ENCODE measurements around the gene WDR93. TPM values are rescaled to one million over a fixed set of nuclear protein-coding genes. Genes with fewer than 3 reads are reported as not detected.

WDR93 gene
- total and polyA plus RNA-seq, 4 donors, result 0.08 TPM; not detected in 2

- H3K4me1 ChIP-seq (ENCODE audit: control insufficient read depth in 4 of 4, insufficient read depth in 4 of 4, low read length in 3 of 4), result peaks cover 0 to 17% (median 6%) of the 10 kb centered on the region in 4 donors
- no peaks in the 10 kb centered on the region for H3K36me3 ChIP-seq (ENCODE audit: control insufficient read depth in 4 of 4, insufficient read depth in 3 of 4, low read depth in 1 of 4, low read length in 3 of 4)
- TF ChIP-seq JUND (IDR thresholded peaks at IDR 0.05) (no peak), GABPA (IDR thresholded peaks at IDR 0.05 in 1 of 2, conservative IDR thresholded peaks at IDR 0.05 in 1 of 2) (no peak), RXRA (IDR thresholded peaks at IDR 0.05) (no peak), SP1 (IDR thresholded peaks at IDR 0.05) (no peak), ZBTB33 (IDR thresholded peaks at IDR 0.05) (no peak), HNF4A (conservative IDR thresholded peaks at IDR 0.05) (no peak), EGR1 (IDR thresholded peaks at IDR 0.05; ENCODE audit: low read depth in 2 of 2) (no peak), FOXA1 (IDR thresholded peaks at IDR 0.05) (no peak)
- TF ChIP-seq, protein P1, sequence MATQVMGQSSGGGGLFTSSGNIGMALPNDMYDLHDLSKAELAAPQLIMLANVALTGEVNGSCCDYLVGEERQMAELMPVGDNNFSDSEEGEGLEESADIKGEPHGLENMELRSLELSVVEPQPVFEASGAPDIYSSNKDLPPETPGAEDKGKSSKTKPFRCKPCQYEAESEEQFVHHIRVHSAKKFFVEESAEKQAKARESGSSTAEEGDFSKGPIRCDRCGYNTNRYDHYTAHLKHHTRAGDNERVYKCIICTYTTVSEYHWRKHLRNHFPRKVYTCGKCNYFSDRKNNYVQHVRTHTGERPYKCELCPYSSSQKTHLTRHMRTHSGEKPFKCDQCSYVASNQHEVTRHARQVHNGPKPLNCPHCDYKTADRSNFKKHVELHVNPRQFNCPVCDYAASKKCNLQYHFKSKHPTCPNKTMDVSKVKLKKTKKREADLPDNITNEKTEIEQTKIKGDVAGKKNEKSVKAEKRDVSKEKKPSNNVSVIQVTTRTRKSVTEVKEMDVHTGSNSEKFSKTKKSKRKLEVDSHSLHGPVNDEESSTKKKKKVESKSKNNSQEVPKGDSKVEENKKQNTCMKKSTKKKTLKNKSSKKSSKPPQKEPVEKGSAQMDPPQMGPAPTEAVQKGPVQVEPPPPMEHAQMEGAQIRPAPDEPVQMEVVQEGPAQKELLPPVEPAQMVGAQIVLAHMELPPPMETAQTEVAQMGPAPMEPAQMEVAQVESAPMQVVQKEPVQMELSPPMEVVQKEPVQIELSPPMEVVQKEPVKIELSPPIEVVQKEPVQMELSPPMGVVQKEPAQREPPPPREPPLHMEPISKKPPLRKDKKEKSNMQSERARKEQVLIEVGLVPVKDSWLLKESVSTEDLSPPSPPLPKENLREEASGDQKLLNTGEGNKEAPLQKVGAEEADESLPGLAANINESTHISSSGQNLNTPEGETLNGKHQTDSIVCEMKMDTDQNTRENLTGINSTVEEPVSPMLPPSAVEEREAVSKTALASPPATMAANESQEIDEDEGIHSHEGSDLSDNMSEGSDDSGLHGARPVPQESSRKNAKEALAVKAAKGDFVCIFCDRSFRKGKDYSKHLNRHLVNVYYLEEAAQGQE (IDR thresholded peaks at IDR 0.05), result no peak
- H3K9me3 ChIP-seq (ENCODE audit: control insufficient read depth in 4 of 4, low read length in 3 of 4), result no peaks in the 10 kb centered on the region
- WGBS, result 87% methylated on average over 7 of the region's 7 CpGs
- H3K9ac ChIP-seq (ENCODE audit: low read depth in 1 of 2, low read length in 2 of 2), result no peak overlapping the region
- no peak overlapping the region for H3K4me3 ChIP-seq (ENCODE audit: low read depth in 1 of 3, low read length in 3 of 3)
- H3K27ac ChIP-seq (ENCODE audit: low read depth in 1 of 2, low read length in 2 of 2), result no peak overlapping the region
- H3K27me3 ChIP-seq (ENCODE audit: control insufficient read depth in 4 of 4, insufficient read depth in 4 of 4, low read length in 3 of 4), result no peaks in the 10 kb centered on the region
- DNase-seq (ENCODE audit: low spot score), result no peak
Observed at GRCh38 chr15:89753855-89754254, 63.2 kb downstream of the WDR93 start.

GRCh38 chr15:89754361-89755154, 63.9 kb downstream of the WDR93 start:
- Histone ChIP-seq H3K27me3 (ENCODE audit: control insufficient read depth in 4 of 4, insufficient read depth in 4 of 4, low read length in 3 of 4) (no peaks in the 10 kb centered on the region), H3K9me3 (ENCODE audit: control insufficient read depth in 4 of 4, low read length in 3 of 4) (no peaks in the 10 kb centered on the region), H3K4me3 (ENCODE audit: low read depth in 1 of 3, low read length in 3 of 3) (no peak overlapping the region), H3K27ac (ENCODE audit: low read depth in 1 of 2, low read length in 2 of 2) (no peak overlapping the region), H3K9ac (ENCODE audit: low read depth in 1 of 2, low read length in 2 of 2) (no peak overlapping the region), H3K4me1 (ENCODE audit: control insufficient read depth in 4 of 4, insufficient read depth in 4 of 4, low read length in 3 of 4) (peaks cover 0 to 17% (median 6%) of the 10 kb centered on the region in 4 donors), H3K36me3 (ENCODE audit: control insufficient read depth in 4 of 4, insufficient read depth in 3 of 4, low read depth in 1 of 4, low read length in 3 of 4) (no peaks in the 10 kb centered on the region)
- no peak for TF ChIP-seq EGR1 (IDR thresholded peaks at IDR 0.05; ENCODE audit: low read depth in 2 of 2)
- TF ChIP-seq YY1 (IDR thresholded peaks at IDR 0.05), result no peak
- TF ChIP-seq NR2F2 (IDR thresholded peaks at IDR 0.05), result no peak
- TF ChIP-seq, protein P2, sequence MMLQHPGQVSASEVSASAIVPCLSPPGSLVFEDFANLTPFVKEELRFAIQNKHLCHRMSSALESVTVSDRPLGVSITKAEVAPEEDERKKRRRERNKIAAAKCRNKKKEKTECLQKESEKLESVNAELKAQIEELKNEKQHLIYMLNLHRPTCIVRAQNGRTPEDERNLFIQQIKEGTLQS (IDR thresholded peaks at IDR 0.05), result no peak
- TF ChIP-seq ZBTB33 (IDR thresholded peaks at IDR 0.05), result no peak
- no peak for DNase-seq (ENCODE audit: low spot score)
- whole genome bisulfite sequencing, result 90% methylated on average over 8 of the region's 8 CpGs
